Brain pericyte (primary cell): ENCODE measurements around the gene CST9.

Source experiments
- DNase-seq: peaks from one replicate; pipeline ENCODE4 v3.0.0-alpha.2; 2012; ENCODE audit warnings: low read depth, low spot score

The CST9 gene, protein sequence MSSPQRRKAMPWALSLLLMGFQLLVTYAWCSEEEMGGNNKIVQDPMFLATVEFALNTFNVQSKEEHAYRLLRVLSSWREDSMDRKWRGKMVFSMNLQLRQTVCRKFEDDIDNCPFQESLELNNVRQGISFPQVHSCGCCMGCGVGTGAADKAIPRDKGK

DNA sequence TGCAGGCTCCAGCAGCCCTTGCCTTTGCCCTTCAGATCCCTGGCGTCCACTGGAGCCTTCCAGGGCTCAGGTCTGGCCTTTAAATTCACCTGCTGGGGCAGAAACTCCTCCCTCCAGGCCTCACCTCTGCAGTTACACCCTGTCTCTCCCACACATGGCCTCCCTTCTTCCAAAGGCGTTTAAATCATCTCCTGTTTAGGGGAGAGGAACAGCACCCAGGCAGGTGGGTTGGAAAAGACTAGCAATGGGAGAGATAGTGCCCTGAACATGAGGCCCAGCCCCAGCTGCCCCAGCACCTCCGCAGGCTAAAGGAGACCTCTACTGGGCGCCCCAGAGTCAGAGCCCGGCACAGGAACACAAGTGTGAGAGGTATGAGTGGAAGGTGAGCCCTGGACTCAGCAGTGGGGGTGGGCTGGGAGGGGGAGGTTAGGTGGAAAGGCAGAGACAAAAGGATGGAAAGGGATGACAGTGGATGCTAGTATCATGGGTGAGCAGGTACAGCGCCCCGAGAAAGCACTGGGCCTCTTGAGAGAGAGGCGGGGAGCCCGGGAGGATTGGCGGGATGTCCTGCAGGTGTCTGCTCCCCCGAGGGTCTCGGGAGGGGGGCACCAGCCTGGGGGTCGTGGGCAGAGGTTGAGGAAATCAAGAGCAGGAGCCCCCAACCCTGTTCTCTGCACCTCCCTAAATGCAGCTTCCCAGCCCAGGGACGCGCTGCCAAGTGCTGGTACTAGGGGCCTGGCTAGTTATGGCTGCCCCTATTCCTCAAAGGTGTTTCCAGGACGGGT is at the start of gene CST9:
CST9 (minus strand) TSS at position 51 of the 785 bp plus-strand sequence. CDS start 53 bp downstream, outside the sequence.
- DNase-seq: no peak

DNA sequence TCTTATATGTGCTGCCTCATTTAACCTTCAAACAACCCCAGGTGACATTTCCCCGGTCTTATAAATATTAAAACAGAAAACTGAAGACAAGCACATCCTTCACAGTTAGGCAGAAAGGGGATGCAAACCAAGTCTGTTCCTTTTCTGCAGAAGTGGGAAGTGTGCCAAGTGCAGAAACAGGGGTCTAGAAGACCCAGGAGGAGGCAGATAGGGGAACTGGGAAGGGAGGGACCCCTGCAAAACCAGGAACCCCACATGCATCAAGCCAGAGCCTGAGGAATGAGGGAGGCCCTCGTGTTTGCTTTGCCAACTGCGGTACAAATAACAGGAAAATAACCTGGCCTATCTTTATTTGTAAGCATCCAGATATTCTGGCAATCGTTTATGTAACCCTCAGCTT is 49.0 kb upstream of the CST9 start:
- no peak for DNase-seq

DNA sequence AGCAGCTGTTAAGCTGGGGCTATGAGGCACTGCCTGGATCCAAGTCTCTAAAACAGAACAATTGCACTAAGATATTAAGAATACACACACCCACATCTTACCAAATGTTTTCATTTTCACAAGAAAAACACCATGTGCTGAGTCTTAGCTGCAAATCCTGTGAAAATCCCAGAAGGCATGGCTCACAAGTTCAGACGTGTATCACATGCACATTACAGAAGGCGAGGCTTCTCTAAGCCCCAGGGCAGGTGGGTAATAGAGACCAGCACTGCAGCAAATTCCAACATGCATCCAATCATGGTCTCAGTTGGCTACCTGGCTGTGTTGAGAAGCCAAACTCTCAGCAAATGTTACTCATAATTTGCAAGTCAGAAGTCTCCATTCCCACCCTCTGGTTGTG is 48.3 kb upstream of the CST9 start:
- no peak for DNase-seq

DNA sequence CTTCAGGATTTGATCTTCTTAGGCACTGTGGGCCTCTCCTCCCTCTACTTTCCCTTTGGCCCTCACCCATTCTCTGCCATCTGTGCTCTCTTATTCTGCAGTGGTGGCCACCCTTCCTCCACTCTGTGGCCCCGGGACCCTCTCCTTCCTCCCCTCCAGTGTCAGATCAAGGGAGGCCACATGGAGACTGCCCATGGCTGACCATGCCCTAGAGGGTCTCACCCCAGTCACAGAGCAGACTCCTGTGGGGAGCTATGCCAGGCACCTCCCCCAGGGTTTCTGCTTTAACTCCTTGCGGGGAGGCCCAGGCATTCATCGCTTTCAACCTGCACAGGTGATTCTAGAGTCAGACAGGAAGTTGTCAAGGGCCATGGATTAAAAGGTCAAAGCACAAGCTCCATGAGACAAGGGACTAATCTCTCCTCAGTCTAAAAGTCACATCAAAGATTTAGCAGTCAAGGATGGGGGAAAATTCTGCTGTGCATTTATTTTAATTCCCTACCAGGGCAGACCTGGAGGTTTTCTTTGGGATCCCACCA is 47.8 kb upstream of the CST9 start:
- no peak for DNase-seq

DNA sequence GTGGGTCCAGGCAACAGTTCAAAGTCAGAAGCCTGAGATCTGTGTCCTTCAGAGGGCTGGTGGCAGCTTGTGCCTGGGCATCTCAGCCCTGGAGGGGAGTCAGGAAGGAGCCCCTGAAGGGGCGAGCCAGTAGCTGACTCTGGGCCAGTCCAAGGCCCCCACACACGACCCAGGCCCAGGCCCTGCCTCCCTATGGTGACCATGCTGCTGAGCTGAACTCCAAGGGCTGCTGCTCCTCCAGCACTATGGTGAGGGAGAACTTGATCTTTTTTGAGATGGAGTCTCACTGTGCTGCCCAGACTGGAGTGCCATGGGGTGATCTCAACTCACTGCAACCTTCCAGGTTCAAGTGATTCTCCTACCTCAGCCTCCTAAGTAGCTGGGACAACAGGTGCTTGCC is 47.2 kb upstream of the CST9 start:
- no peak for DNase-seq

DNA sequence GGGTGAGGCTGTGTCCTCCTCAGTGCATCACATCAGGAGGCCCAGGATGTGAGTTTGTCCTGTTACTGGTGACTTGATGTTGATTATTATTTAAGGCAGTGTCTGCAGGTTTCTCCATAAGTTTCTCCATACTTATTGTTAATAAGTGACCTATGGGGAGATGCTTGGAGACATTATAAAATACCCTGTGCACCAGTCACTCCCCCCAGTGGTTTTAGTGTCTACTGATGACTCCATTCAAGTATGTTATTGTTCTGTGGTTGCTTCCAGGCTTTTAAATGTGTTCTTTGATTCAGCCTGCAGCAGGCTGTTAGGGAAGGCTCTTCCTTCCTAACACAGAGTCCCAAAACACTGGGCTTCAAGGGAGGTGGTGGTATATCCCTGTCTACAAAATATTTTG is 46.7 kb upstream of the CST9 start:
- no peak for DNase-seq

DNA sequence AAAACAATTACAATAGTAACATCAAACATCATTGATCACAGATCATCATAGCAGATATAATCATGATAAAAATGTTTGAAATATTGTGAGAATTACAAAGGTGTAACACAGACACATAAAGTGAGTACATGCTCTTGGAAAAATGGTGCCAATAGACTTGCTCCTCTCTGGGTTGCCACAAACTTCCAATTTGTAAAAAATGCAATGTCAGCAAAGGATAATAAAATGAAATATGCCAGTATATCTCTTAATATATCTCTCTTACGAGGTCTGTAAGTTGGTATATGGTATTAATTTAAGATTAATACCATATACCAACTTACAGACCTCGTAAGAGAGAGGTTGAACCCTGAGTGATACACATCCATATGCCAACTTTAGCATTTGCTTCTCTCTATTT is 45.4 kb upstream of the CST9 start:
- DNase-seq: no peak

DNA sequence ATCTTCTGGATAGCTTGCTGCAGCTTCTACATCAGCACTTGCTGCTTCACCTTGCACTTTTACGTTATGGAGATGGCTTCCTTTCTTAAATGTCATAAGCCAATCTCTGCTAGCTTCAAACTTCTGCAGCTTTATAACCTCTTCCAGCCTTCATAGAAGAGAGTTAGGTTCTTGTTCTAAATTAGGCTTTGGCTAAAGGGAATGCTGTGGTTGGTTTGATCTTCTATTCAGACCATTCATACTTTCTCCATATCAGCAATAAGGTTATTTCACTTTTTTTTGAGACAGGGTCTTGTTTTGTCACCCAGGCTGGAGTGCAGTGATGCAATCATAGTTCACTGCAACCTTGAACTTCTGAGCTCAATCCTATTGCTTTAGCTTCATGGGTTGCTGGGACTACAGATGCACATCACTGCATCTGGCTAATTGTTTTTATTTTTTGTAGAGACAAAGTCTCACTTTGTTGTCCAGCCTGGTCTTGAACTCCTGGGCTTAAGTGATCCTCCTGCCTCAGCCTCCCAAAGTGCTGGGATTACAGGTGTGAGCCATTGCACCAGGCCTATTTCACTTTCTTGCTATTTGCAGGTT is 44.2 kb upstream of the CST9 start:
- no peak for DNase-seq

DNA sequence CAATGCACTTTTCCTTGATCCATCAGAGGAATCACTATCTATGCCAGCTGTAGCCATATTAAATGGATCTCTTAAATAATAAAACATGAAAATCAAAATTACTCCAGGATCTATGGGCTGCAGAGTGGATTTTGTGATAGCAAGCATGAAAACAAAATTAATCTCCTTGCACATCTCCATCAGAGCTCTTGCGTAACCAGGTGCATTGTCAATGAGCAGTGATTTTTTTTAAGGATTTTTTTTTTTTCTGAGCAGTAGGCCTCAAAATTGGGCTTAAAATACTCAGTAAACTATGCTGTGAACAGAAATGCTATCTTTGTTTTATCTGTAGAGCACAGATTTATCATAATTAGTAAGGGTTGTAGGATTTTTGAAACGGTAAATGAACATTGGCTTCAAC is 43.5 kb upstream of the CST9 start:
- no peak for DNase-seq

DNA sequence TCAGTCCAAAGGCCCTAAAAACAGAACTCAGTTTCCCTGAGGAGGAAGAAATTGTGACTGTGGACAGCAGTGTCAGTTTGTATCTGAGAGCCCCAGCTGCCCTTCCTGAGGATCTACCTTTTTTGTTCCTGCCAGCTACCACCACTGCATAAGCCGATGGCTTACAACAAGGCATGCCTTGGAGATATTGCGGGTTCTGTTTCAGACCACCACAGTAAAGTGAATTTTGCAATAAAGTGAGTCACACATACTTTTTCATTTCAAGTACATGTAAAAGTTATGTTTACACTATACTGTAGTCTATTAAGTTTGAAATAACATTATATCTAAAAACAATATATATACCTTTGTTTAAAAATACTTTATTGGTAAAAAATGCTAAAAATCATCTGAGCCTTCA is 41.6 kb upstream of the CST9 start:
- DNase-seq: no peak

DNA sequence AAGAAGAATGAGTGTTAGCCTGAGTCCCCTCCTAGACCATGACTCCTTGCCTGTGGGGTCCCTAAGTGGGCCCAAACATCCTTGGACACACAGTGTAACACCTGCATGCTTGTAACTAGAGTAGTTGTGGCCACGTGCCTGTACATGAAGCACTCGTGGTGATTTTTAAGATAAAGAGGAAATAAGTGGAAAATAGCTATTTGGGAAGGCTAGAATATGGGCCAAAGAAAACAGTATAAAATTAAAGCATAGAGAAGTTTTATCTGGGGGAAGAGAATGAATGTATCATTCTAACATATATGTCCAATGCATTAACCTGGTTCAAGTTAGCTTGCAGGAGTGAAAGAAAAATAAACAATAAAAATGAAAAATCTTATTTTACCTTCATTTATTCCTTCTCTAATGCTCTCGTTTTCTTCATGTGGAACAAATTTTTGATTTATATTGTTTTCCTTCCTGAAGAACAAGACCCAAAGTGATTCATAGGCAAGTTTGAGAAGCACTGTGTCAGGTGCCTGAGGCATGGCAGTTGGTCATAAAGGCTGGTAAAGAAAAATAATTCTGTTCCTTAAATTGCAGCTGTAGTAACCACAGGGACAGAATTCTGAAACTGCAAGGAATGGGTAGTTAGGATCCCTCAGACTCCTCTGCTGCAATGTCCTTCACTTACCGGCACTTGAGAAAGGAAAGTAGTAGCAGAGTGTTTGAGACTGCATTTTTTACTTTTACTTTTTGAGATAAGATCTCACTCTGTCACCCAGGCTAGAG is 40.6 kb upstream of the CST9 start:
- DNase-seq: no peak

DNA sequence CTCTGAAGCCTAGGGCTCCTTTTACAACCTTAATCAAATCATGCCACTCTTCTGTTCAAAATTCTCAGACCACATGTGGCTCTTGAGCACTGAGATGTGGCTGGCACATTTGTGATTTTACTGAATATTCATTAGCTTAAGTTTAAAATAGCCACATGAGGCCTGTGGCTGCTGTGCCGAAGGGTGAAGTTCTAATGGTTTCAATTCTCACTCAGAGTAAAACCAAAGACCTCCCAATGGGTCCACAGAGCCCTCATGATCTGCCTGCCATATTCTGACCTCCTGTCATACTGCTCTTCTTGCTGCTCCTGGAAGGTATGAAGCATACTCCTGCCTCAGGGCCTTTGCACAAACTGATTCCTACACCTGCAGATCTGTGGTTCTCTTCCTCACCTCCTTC is 39.9 kb upstream of the CST9 start:
- DNase-seq: no peak

DNA sequence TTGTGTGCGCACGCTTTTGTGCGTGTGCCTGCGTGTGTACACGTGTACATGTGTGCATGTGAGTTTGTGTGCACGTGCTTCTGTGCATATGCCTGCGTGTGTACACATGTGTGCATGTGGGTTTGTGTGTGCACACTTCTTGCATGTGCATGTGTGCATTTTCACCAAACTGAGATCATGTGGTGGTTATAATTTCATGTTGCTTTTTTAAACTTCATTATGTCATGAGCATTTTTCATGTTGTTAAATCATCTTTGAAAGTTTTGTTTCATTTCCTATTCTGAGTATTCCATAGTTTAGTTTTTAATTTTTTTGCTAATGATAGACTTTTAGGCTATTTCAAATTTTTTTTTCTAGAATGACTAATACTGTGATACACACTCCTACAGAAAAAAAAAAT is 38.4 kb upstream of the CST9 start:
- no peak for DNase-seq

DNA sequence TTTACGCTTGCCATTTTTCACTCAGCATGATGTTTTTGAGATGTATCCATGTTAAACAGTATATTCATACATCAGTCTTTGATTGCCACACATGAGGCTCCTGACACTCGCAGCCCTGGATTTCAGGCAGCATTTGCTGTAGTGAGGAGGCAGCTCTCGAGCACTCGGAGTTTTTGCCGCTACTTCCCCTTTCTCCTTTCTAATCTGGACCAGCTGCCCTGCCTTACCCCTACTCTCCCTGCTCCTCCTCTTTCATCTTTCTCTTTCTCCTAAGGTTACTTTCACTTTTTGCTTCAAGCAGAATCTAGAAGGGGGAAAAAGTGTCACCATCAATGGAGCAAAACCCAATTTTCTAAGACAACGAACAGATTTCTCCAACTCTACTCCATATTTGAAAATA is 37.9 kb upstream of the CST9 start:
- no peak for DNase-seq

DNA sequence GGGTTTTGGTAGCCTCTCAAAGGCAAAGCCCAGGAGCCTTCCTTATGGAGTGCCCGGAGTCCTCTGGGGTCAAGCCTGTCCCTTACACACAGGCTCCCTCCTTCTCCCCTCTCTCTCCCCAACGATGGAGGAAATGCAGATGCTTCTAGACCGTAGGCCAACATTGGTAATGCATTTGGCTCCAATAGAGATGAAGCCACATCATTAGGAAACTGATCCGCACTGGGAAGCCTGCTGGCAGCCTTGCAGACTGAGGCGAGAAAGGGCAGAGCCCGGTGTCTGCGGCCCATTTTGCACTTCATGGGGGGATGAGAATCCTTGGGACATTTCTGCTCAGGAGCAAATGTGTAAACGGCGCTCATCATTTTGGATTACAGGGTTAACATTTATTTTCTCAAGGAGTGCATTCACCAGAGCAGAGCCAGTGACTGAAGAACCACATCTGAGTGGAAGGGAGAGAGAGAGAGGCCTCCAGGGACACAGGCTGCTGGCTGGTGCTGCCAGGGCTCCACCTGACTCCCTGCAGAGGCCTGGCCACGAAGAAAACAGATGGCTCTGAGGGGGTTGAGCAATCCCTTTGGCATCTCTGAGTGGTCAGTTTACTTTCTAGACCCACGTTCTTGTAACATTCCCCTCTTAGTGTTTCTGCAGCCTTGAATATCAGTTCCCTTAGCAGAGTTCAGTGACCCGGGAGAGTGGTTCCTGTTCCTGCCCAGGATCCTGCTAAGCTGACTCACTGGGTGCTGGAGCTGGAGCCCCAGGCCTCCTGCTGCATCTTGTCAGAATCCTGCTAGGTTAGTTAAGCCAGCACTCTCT is 36.4 kb upstream of the CST9 start:
- DNase-seq: no peak

DNA sequence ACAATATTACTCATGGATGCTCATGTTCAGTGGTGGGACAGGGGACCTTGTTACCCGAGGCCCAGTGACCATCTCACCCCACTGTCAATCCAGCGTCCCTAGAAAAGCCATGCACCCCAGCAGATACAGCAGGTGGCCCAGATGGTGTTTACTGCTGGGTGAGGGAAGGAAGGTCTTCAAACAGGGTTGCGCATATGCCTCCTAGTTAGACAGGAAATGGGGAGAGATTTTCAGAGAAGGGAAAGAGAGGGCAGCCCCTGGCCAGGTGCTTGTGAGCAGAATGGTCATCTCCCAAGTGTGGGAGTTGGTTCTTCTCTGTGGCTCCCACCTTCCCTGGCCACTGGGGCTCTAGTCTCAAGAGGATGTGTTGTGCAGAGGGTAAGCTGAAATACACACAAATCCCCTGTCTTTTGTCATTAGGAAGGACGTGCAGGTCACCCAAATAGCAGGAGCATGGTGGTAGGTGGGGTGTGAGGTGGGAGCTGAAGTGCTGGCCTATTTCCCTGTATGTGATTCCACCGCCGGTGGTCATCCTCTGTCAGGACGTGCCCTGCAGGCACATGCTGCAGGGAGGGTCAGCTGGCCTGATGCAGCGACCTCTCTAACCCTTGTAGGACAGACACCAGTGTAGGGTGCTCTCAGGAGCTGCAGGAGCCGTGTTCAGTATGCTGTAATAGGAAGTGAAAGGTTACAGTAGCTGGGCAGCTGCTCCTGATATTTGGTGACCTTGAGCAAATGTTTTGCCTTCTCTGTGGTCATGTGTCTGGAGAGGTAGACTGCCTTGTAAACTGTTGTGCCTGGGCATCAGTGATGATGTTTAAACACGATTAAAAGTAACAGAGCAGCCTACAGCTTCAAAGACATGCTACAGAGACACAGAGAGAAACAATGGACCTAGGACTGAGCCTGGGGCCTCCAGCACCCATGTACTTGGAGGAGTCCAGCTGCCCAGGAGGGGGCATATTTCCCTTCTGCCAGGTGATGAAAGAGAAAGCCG is 35.3 kb upstream of the CST9 start:
- DNase-seq: no peak

DNA sequence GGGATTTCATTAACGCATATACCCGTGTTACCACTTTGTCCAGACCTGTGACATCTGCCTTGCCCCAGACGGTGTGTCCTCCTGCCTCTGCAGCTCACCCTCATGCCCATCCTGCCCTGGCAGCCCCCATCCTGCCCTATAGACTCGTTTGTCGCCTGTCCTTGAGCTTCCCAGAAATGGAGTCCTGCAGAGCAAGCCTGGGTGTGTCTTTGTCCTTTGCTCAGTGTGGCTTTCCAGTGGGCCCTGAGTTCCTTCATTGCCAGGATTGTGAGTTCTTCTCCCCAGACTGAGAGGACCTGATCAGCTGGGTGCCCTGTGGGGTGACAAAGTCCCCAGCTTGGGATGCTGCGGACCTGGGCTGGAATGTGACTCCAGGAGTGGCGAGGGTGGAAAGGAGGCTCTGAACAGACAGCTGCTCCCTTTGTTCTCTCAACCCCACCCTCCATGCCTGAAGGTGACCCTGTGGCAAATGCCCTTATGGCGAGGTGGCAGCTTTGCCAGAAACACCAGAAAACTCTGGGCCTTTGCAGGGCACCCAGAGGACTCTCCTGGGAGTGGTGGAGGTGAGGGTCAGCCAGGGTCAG is 34.4 kb upstream of the CST9 start:
- no peak for DNase-seq

DNA sequence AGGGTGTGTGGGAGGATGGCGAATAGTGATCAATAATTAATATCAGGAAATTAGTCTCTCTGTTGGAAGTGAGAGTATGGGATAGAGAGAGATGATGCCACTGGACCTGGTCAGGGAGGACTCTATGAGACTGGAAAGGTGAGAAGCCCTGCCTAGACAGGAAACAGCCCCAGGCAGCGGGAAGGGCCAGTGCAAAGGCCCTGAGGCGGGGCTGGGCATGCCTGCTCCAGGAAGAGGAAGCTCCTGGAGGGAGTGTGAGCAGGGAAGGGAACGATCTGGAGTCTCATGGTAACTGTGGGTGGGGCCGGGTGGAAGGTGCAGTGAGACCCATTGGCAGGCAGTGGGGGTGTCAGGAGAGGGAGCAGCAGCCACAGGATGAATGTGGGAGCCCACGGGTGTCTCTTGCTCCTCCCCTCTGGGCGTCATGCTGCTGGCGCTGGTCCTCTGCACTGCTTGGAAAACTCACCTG is 33.8 kb upstream of the CST9 start:
- DNase-seq: no peak

DNA sequence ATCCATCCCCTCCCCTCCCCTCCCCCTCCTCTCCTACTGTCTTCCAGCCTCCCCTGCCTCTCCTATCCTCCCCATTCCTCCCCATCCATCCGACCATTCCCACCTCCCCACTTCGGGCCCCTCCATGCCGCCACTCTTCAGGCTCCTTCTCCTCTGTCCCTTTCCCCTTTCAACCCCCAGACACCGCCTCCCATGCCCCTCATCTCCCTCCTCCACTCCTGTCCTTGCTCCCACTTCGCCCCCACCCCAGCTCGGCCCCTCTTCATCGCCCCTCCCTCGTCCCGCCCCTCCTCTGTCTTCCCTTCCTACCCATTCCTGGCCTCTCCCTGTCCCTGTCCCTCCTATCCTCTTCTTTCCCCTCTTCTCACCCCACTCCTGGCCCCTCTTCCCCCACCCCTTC is 32.6 kb upstream of the CST9 start:
- no peak for DNase-seq
